GM18951 (cell line): Measurements from ENCODE around the gene TBC1D22A.

ENCODE experiments used
- POLR2A ChIP-seq: IDR thresholded peaks from 4 replicates; pipeline ENCODE4 v1.6.1; 2011; ENCODE audit warnings: mild to moderate bottlenecking; ENCODE audit not compliant: insufficient read length, insufficient read depth; ENCODE audit errors: extremely low read depth
- in situ Hi-C: fragments of 300-500 bp; cut with MboI; formaldehyde crosslinking; loops from one replicate; pipeline ENCODE4 v1.12.0; 2022; ENCODE audit warnings: low sequenced_read_pairs, mixed read lengths, inconsistent platforms; ENCODE audit not compliant: unreplicated experiment

The TBC1D22A gene

GRCh38 chr22:47007496-47007895 lies 245.0 kb downstream of the TBC1D22A start:
- TF ChIP-seq POLR2A, result no peak
- in situ Hi-C loops, result no loop called here

- in situ Hi-C loops, result no loop called here
- no peak for TF ChIP-seq POLR2A
Measured at GRCh38 chr22:47008208-47008885, 245.9 kb downstream of the TBC1D22A start.

GRCh38 chr22:47009304-47010101 lies 247.1 kb downstream of the TBC1D22A start:
- in situ Hi-C loops, result no loop called here
- TF ChIP-seq POLR2A, result no peak

- in situ Hi-C loops, result no loop called here
- TF ChIP-seq POLR2A, result no peak
Measured at GRCh38 chr22:47010211-47010610, 247.8 kb downstream of the TBC1D22A start.

GRCh38 chr22:47011131-47011858 lies 248.8 kb downstream of the TBC1D22A start:
- TF ChIP-seq POLR2A, result no peak
- in situ Hi-C loops, result no loop called here

- TF ChIP-seq POLR2A, result no peak
- in situ Hi-C loops, result no loop called here
Measured at GRCh38 chr22:47011859-47012258, 249.4 kb downstream of the TBC1D22A start.

GRCh38 chr22:47012589-47013370 lies 250.3 kb downstream of the TBC1D22A start:
- TF ChIP-seq POLR2A, result no peak

GRCh38 chr22:47013861-47014635 lies 251.6 kb downstream of the TBC1D22A start:
- in situ Hi-C loops, result no loop called here
- TF ChIP-seq POLR2A, result no peak

More at GRCh38 chr22:47012589-47013370, 250.3 kb downstream of the TBC1D22A start:
- in situ Hi-C loops, result no loop called here

GRCh38 chr22:47014636-47015345 lies 252.3 kb downstream of the TBC1D22A start:
- in situ Hi-C loops, result no loop called here
- no peak for TF ChIP-seq POLR2A

- in situ Hi-C loops, result no loop called here
- no peak for TF ChIP-seq POLR2A
Measured at GRCh38 chr22:47015589-47016178, 253.2 kb downstream of the TBC1D22A start.

- TF ChIP-seq POLR2A, result no peak
- in situ Hi-C loops, result no loop called here
Measured at GRCh38 chr22:47016631-47017030, 254.2 kb downstream of the TBC1D22A start.
